GM21526 (cell line): ENCODE measurements around the gene LCA5L.
"Not testable (repeated sequence)": the region's sequence is repeated elsewhere in the genome, so short reads cannot be mapped to it uniquely, and the experiment has no call there.

Source experiments
- ATAC-seq: cut with Tn5 transposase; IDR thresholded peaks from one replicate; pipeline ENCODE4 v1.9.1; 2021; ENCODE audit warnings: moderate library complexity; ENCODE audit not compliant: unreplicated experiment, low FRiP score

Gene LCA5L

GRCh38 chr21:39388811-39389155, 56.8 kb downstream of the LCA5L start:
- no peak for ATAC-seq

- ATAC-seq, result peak; percentile 87
Measured at GRCh38 chr21:39388038-39388810, 57.4 kb downstream of the LCA5L start.

- no peak for ATAC-seq
Measured at GRCh38 chr21:39387461-39388037, 58.0 kb downstream of the LCA5L start.

GRCh38 chr21:39386899-39387298, 58.7 kb downstream of the LCA5L start:
- ATAC-seq, result no peak

GRCh38 chr21:39386194-39386593, 59.4 kb downstream of the LCA5L start:
- ATAC-seq, result no peak

GRCh38 chr21:39385299-39386145, 60.1 kb downstream of the LCA5L start:
- ATAC-seq, result no peak

GRCh38 chr21:39384674-39385298, 60.8 kb downstream of the LCA5L start:
- no peak for ATAC-seq

- not testable (repeated sequence) for ATAC-seq
Measured at GRCh38 chr21:39382096-39382495, 63.5 kb downstream of the LCA5L start.

- ATAC-seq, result no peak
Measured at GRCh38 chr21:39381009-39381408, 64.6 kb downstream of the LCA5L start.

GRCh38 chr21:39379986-39380891, 65.3 kb downstream of the LCA5L start:
- peak; percentile 95 for ATAC-seq

GRCh38 chr21:39377444-39378050, 68.0 kb downstream of the LCA5L start:
- ATAC-seq, result no peak

- ATAC-seq, result no peak
Measured at GRCh38 chr21:39375446-39375845, 70.1 kb downstream of the LCA5L start.

- ATAC-seq, result no peak
Measured at GRCh38 chr21:39374046-39374445, 71.5 kb downstream of the LCA5L start.

GRCh38 chr21:39373634-39374033, 71.9 kb downstream of the LCA5L start:
- no peak for ATAC-seq

- ATAC-seq, result not testable (repeated sequence)
Measured at GRCh38 chr21:39369896-39370288, 75.7 kb downstream of the LCA5L start.

- no peak for ATAC-seq
Measured at GRCh38 chr21:39367783-39368182, 77.8 kb downstream of the LCA5L start.

- ATAC-seq, result no peak
Measured at GRCh38 chr21:39366563-39366962, 79.0 kb downstream of the LCA5L start.

GRCh38 chr21:39364949-39365348, 80.6 kb downstream of the LCA5L start:
- no peak for ATAC-seq
